ENCODE results near the gene KRT2.

Gene KRT2

GRCh38 chr12:52694151-52694550 lies 42.1 kb upstream of the KRT2 start:
- Histone ChIP-seq H3K9ac (ENCODE audit: low read length) (no peak overlapping the region), H3K23ac (ENCODE audit: low read length) (no peak overlapping the region), H3K4me2 (ENCODE audit: low read length) (no peak overlapping the region), H2BK12ac (ENCODE audit: low read length) (no peak overlapping the region), H4K8ac (ENCODE audit: low read depth, low read length) (no peak overlapping the region), H3K27me3 (ENCODE audit: insufficient read depth, low read length) (peaks cover 6% of the 10 kb centered on the region), H3K9me3 (ENCODE audit: insufficient read depth, low read depth, low read length) (no peaks in the 10 kb centered on the region), H2AFZ (ENCODE audit: insufficient read depth, low read length, poor library complexity) (no peak overlapping the region), H3K79me1 (ENCODE audit: low read length) (no peaks in the 10 kb centered on the region), H3K4ac (ENCODE audit: low read depth, low read length) (no peak overlapping the region), H2AK5ac (ENCODE audit: low read length) (no peak overlapping the region), H3K4me1 (ENCODE audit: control insufficient read depth in 1 of 2, insufficient read depth in 2 of 2, low read length in 2 of 2) (peaks cover 5 to 10% of the 10 kb centered on the region in 2 experiments), H3K79me2 (ENCODE audit: control insufficient read depth, insufficient read depth, low read length, poor library complexity) (no peaks in the 10 kb centered on the region), H2BK120ac (ENCODE audit: insufficient read depth, low read length, poor library complexity) (no peak overlapping the region), H3K4me3 (ENCODE audit: low read depth, low read length) (no peak overlapping the region), H3K27ac (ENCODE audit: low read depth, low read length) (no peak overlapping the region), H4K91ac (ENCODE audit: low read depth, low read length) (no peak overlapping the region), H2BK5ac (ENCODE audit: low read depth, low read length, poor library complexity) (no peak overlapping the region), H3K14ac (ENCODE audit: low read length) (no peak overlapping the region), H3K36me3 (ENCODE audit: control insufficient read depth in 1 of 2, insufficient read depth in 2 of 2, low read length in 2 of 2) (no peaks in the 10 kb centered on the region), H4K12ac (ENCODE audit: low read depth, low read length) (no peak overlapping the region), H3K18ac (ENCODE audit: low read length) (no peak overlapping the region)
- no CpG with 5 or more reads among the region's 6 CpGs for WGBS (ENCODE audit: extremely low coverage, insufficient coverage, insufficient read length)
- DNase-seq = no peak

- Histone ChIP-seq H2AK5ac (ENCODE audit: low read length) (no peak overlapping the region), H3K4me1 (ENCODE audit: control insufficient read depth in 1 of 2, insufficient read depth in 2 of 2, low read length in 2 of 2) (peaks cover 5 to 10% of the 10 kb centered on the region in 2 experiments), H2BK5ac (ENCODE audit: low read depth, low read length, poor library complexity) (no peak overlapping the region), H3K27me3 (ENCODE audit: insufficient read depth, low read length) (peaks cover 6% of the 10 kb centered on the region), H2AFZ (ENCODE audit: insufficient read depth, low read length, poor library complexity) (no peak overlapping the region), H3K4ac (ENCODE audit: low read depth, low read length) (no peak overlapping the region), H4K12ac (ENCODE audit: low read depth, low read length) (no peak overlapping the region), H3K4me3 (ENCODE audit: low read depth, low read length) (no peak overlapping the region), H2BK120ac (ENCODE audit: insufficient read depth, low read length, poor library complexity) (no peak overlapping the region), H4K8ac (ENCODE audit: low read depth, low read length) (no peak overlapping the region), H4K91ac (ENCODE audit: low read depth, low read length) (no peak overlapping the region), H3K4me2 (ENCODE audit: low read length) (no peak overlapping the region), H2BK12ac (ENCODE audit: low read length) (no peak overlapping the region), H3K14ac (ENCODE audit: low read length) (no peak overlapping the region), H3K23ac (ENCODE audit: low read length) (no peak overlapping the region), H3K79me2 (ENCODE audit: control insufficient read depth, insufficient read depth, low read length, poor library complexity) (no peaks in the 10 kb centered on the region), H3K36me3 (ENCODE audit: control insufficient read depth in 1 of 2, insufficient read depth in 2 of 2, low read length in 2 of 2) (no peaks in the 10 kb centered on the region), H3K9ac (ENCODE audit: low read length) (no peak overlapping the region), H3K27ac (ENCODE audit: low read depth, low read length) (no peak overlapping the region), H3K9me3 (ENCODE audit: insufficient read depth, low read depth, low read length) (no peaks in the 10 kb centered on the region), H3K18ac (ENCODE audit: low read length) (no peak overlapping the region), H3K79me1 (ENCODE audit: low read length) (no peaks in the 10 kb centered on the region)
- no peak for DNase-seq
- WGBS (ENCODE audit: extremely low coverage, insufficient coverage, insufficient read length) = no CpG with 5 or more reads among the region's 5 CpGs
Measured at GRCh38 chr12:52693261-52693660, 41.2 kb upstream of the KRT2 start.

- H2BK120ac ChIP-seq (ENCODE audit: insufficient read depth, low read length, poor library complexity) = no peak overlapping the region
Measured at GRCh38 chr12:52692254-52692653, 40.2 kb upstream of the KRT2 start.

GRCh38 chr12:52691841-52692150 lies 39.8 kb upstream of the KRT2 start:
- WGBS (ENCODE audit: extremely low coverage, insufficient coverage, insufficient read length) = no CpG with 5 or more reads among the region's 2 CpGs
- no peaks in the 10 kb centered on the region for H3K79me2 ChIP-seq (ENCODE audit: control insufficient read depth, insufficient read depth, low read length, poor library complexity)

More at GRCh38 chr12:52692254-52692653, 40.2 kb upstream of the KRT2 start:
- no peaks in the 10 kb centered on the region for H3K79me1 ChIP-seq (ENCODE audit: low read length)
- no peak overlapping the region for H2BK12ac ChIP-seq (ENCODE audit: low read length)
- H4K12ac ChIP-seq (ENCODE audit: low read depth, low read length) = no peak overlapping the region
- peak in 1 of 2 donors; percentile 41 for DNase-seq
- H3K4me3 ChIP-seq (ENCODE audit: low read depth, low read length) = no peak overlapping the region
- no peaks in the 10 kb centered on the region for H3K36me3 ChIP-seq (ENCODE audit: control insufficient read depth in 1 of 2, insufficient read depth in 2 of 2, low read length in 2 of 2)
- no peaks in the 10 kb centered on the region for H3K79me2 ChIP-seq (ENCODE audit: control insufficient read depth, insufficient read depth, low read length, poor library complexity)
- no peak overlapping the region for H2AK5ac ChIP-seq (ENCODE audit: low read length)
- H3K23ac ChIP-seq (ENCODE audit: low read length) = no peak overlapping the region
- no peak overlapping the region for H2AFZ ChIP-seq (ENCODE audit: insufficient read depth, low read length, poor library complexity)
- no peak overlapping the region for H3K4me2 ChIP-seq (ENCODE audit: low read length)
- H3K18ac ChIP-seq (ENCODE audit: low read length) = no peak overlapping the region
- no CpG with 5 or more reads among the region's 8 CpGs for WGBS (ENCODE audit: extremely low coverage, insufficient coverage, insufficient read length)
- H2BK5ac ChIP-seq (ENCODE audit: low read depth, low read length, poor library complexity) = no peak overlapping the region
- no peak overlapping the region for H3K9ac ChIP-seq (ENCODE audit: low read length)
- no peak overlapping the region for H4K91ac ChIP-seq (ENCODE audit: low read depth, low read length)
- no peak overlapping the region for H4K8ac ChIP-seq (ENCODE audit: low read depth, low read length)
- H3K27me3 ChIP-seq (ENCODE audit: insufficient read depth, low read length) = peaks cover 6% of the 10 kb centered on the region
- H3K9me3 ChIP-seq (ENCODE audit: insufficient read depth, low read depth, low read length) = no peaks in the 10 kb centered on the region
- no peak overlapping the region for H3K27ac ChIP-seq (ENCODE audit: low read depth, low read length)
- H3K14ac ChIP-seq (ENCODE audit: low read length) = no peak overlapping the region
- no peak overlapping the region for H3K4ac ChIP-seq (ENCODE audit: low read depth, low read length)
- H3K4me1 ChIP-seq (ENCODE audit: control insufficient read depth in 1 of 2, insufficient read depth in 2 of 2, low read length in 2 of 2) = peaks cover 5 to 10% of the 10 kb centered on the region in 2 experiments

More at GRCh38 chr12:52691841-52692150, 39.8 kb upstream of the KRT2 start:
- no peak overlapping the region for H2BK120ac ChIP-seq (ENCODE audit: insufficient read depth, low read length, poor library complexity)
- H2BK12ac ChIP-seq (ENCODE audit: low read length) = no peak overlapping the region
- H3K27ac ChIP-seq (ENCODE audit: low read depth, low read length) = no peak overlapping the region
- no peaks in the 10 kb centered on the region for H3K36me3 ChIP-seq (ENCODE audit: control insufficient read depth in 1 of 2, insufficient read depth in 2 of 2, low read length in 2 of 2)
- no peak overlapping the region for H4K8ac ChIP-seq (ENCODE audit: low read depth, low read length)
- no peak overlapping the region for H4K91ac ChIP-seq (ENCODE audit: low read depth, low read length)
- no peak overlapping the region for H3K4me2 ChIP-seq (ENCODE audit: low read length)
- no peak overlapping the region for H3K9ac ChIP-seq (ENCODE audit: low read length)
- no peak for DNase-seq
- H3K23ac ChIP-seq (ENCODE audit: low read length) = no peak overlapping the region
- H3K27me3 ChIP-seq (ENCODE audit: insufficient read depth, low read length) = peaks cover 6% of the 10 kb centered on the region
- no peak overlapping the region for H4K12ac ChIP-seq (ENCODE audit: low read depth, low read length)
- H3K14ac ChIP-seq (ENCODE audit: low read length) = no peak overlapping the region
- H3K4me3 ChIP-seq (ENCODE audit: low read depth, low read length) = no peak overlapping the region
- no peak overlapping the region for H3K4ac ChIP-seq (ENCODE audit: low read depth, low read length)
- H2AFZ ChIP-seq (ENCODE audit: insufficient read depth, low read length, poor library complexity) = no peak overlapping the region
- no peak overlapping the region for H2AK5ac ChIP-seq (ENCODE audit: low read length)
- no peak overlapping the region for H3K18ac ChIP-seq (ENCODE audit: low read length)
- H2BK5ac ChIP-seq (ENCODE audit: low read depth, low read length, poor library complexity) = no peak overlapping the region
- peaks cover 5 to 10% of the 10 kb centered on the region in 2 experiments for H3K4me1 ChIP-seq (ENCODE audit: control insufficient read depth in 1 of 2, insufficient read depth in 2 of 2, low read length in 2 of 2)
- no peaks in the 10 kb centered on the region for H3K79me1 ChIP-seq (ENCODE audit: low read length)
- no peaks in the 10 kb centered on the region for H3K9me3 ChIP-seq (ENCODE audit: insufficient read depth, low read depth, low read length)
